ENCODE data around the gene PFDN1.

- TF ChIP-seq CTCF (IDR thresholded peaks at IDR 0.05) (no peak), SIN3A (IDR thresholded peaks at IDR 0.05; ENCODE audit: borderline replicate concordance, insufficient read depth, low read depth, low read length) (no peak)
These were observed 61.8 kb downstream of the PFDN1 start for GRCh38 chr5:140240987-140241706.
